Measurements from ENCODE around the gene FLT3. TPM values are rescaled to one million over a fixed set of nuclear protein-coding genes. Genes with fewer than 3 reads are reported as not detected.

Gene FLT3
- total and polyA plus RNA-seq, 2 of the 13 experiments (the other 11 are each of a cell fraction or from before 2014, with no cell fraction given), result not detected

DNA sequence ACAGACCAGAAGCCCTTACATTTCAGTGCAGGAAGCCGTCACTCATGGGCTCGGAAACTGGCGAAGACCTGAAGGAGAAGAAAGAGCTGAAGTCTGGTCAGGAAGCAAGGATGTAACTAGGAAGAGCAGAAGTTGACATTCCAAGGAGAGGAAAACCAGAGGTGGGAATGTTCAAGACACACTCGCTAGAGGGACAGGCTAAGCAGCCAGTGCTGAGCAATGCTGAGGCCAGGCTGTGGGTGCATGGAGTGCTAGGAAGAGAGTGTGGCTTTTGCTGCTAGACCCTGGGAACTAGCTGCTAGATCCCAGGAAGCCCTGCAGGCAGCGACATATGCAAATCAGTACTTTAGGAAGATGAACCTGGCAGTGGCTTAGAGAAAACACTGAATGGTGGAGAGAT, 99.8 kb downstream of the FLT3 start (continued):
- TF ChIP-seq RCOR2 (CRISPR knock-in tag; IDR thresholded peaks at IDR 0.05), result no peak
- TF ChIP-seq HOXA9 (CRISPR knock-in tag; IDR thresholded peaks at IDR 0.05; ENCODE audit: borderline replicate concordance), result no peak
- TF ChIP-seq, protein P1, sequence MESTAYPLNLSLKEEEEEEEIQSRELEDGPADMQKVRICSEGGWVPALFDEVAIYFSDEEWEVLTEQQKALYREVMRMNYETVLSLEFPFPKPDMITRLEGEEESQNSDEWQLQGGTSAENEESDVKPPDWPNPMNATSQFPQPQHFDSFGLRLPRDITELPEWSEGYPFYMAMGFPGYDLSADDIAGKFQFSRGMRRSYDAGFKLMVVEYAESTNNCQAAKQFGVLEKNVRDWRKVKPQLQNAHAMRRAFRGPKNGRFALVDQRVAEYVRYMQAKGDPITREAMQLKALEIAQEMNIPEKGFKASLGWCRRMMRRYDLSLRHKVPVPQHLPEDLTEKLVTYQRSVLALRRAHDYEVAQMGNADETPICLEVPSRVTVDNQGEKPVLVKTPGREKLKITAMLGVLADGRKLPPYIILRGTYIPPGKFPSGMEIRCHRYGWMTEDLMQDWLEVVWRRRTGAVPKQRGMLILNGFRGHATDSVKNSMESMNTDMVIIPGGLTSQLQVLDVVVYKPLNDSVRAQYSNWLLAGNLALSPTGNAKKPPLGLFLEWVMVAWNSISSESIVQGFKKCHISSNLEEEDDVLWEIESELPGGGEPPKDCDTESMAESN (CRISPR knock-in tag; conservative IDR thresholded peaks at IDR 0.05), result no peak
- TF ChIP-seq, protein P2, sequence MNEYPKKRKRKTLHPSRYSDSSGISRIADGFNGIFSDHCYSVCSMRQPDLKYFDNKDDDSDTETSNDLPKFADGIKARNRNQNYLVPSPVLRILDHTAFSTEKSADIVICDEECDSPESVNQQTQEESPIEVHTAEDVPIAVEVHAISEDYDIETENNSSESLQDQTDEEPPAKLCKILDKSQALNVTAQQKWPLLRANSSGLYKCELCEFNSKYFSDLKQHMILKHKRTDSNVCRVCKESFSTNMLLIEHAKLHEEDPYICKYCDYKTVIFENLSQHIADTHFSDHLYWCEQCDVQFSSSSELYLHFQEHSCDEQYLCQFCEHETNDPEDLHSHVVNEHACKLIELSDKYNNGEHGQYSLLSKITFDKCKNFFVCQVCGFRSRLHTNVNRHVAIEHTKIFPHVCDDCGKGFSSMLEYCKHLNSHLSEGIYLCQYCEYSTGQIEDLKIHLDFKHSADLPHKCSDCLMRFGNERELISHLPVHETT (CRISPR knock-in tag; conservative IDR thresholded peaks at IDR 0.05), result no peak
- no peak for TF ChIP-seq MAF1 (CRISPR knock-in tag; IDR thresholded peaks at IDR 0.05; ENCODE audit: borderline replicate concordance)
- no peak for TF ChIP-seq BORCS8-MEF2B (CRISPR knock-in tag; IDR thresholded peaks at IDR 0.05)
- no peak for TF ChIP-seq RXRA (CRISPR knock-in tag; IDR thresholded peaks at IDR 0.05)

DNA sequence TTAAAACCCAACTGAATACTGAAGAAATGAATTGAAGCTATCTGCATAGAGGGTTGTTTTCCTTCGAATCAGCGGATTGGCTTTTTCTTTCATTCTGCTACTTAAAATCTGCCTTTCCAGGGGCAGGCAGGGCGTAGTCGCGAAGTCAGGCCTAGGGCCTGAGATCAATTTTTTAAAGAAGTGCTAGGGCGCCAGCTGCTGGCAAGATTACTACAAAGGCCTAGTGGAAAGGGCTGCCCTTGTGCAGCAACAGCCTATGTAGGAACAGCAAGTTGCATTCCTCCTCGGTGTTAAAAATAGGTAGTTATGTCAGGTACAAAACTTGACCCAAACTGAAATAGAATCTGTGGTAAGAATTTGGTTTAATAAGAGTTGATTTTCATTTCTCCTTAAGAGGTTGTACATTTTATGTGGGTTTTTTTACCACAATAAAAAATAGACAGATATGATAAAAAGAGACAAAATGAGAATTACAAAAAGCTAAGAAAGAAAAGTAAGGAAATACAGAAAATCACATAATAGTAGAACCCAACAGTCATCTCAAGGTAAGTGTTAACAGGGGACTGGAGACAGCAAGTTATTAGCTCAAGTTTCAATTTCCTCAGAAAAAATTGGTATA, 102.4 kb downstream of the FLT3 start:
- in situ Hi-C loops (cut with HindIII; ENCODE audit: extremely low pct_ligation_motif_present, low pct_unique_long_range_greater_than_20kb), result loop anchor here (25.0 kb wide), 1 partner anchor 511 kb away; no protein-coding TSS in a partner anchor
- DNase-seq (ENCODE audit: low spot score) (peak; percentile 48), ATAC-seq (peak; percentile 94), FAIRE-seq (peak; percentile 74)
- no TSS peak for BruUV-seq (replicated peaks)
- no peak overlapping the region for H2AFZ ChIP-seq (ENCODE audit: low read length)
- H4K20me1 ChIP-seq (ENCODE audit: insufficient read depth, low read length), result no peaks in the 10 kb centered on the region
- intact Hi-C loops (cut with micrococcal nuclease; ENCODE audit: unreplicated experiment), result loop anchor here (5.0 kb wide), 2 partner anchors 166 to 626 kb away; no protein-coding TSS in a partner anchor
- no peak overlapping the region for H3K9ac ChIP-seq (ENCODE audit: insufficient read depth, low read depth, low read length)
- H3K27ac ChIP-seq (ENCODE audit: extremely low read length, insufficient read depth, low read length), result no peak overlapping the region
- no peak overlapping the region for H3K4me2 ChIP-seq (ENCODE audit: low read depth, low read length)
- H3K4me3 ChIP-seq (replicated peaks in 1 of 3; ENCODE audit: insufficient read depth in 1 of 3, low read depth in 2 of 3, low read length in 3 of 3), result no peak overlapping the region
- 2% methylated on average over 7 of the region's 7 CpGs for WGBS (ENCODE audit: low lambda C conversion rate)
- POLR2A ChIA-PET, result no interaction called here
- H3K79me2 ChIP-seq (ENCODE audit: insufficient read depth, low read length), result no peaks in the 10 kb centered on the region
- CTCF ChIA-PET (ENCODE audit: low intra/inter-chr PET ratio, low total read pairs), result interaction anchor here (0.9 to 1.6 kb wide), 2 partner anchors 129 to 636 kb away, joined by 3 to 5 read pairs; no protein-coding TSS in a partner anchor
- no peaks in the 10 kb centered on the region for H3K36me3 ChIP-seq (replicated peaks in 1 of 2; ENCODE audit: control insufficient read depth in 1 of 2, insufficient read depth in 2 of 2, low read length in 2 of 2)
- peaks cover 8% of the 10 kb centered on the region; the same call in 1 of the 2 replicates for H3K4me1 ChIP-seq (ENCODE audit: insufficient read depth, low read length)
- no peaks in the 10 kb centered on the region for H3K9me3 ChIP-seq (ENCODE audit: low read length)
- no peaks in the 10 kb centered on the region for H3K27me3 ChIP-seq (ENCODE audit: control insufficient read depth in 1 of 2, insufficient read depth in 2 of 2, low read length in 2 of 2)
- TF ChIP-seq, protein P3, sequence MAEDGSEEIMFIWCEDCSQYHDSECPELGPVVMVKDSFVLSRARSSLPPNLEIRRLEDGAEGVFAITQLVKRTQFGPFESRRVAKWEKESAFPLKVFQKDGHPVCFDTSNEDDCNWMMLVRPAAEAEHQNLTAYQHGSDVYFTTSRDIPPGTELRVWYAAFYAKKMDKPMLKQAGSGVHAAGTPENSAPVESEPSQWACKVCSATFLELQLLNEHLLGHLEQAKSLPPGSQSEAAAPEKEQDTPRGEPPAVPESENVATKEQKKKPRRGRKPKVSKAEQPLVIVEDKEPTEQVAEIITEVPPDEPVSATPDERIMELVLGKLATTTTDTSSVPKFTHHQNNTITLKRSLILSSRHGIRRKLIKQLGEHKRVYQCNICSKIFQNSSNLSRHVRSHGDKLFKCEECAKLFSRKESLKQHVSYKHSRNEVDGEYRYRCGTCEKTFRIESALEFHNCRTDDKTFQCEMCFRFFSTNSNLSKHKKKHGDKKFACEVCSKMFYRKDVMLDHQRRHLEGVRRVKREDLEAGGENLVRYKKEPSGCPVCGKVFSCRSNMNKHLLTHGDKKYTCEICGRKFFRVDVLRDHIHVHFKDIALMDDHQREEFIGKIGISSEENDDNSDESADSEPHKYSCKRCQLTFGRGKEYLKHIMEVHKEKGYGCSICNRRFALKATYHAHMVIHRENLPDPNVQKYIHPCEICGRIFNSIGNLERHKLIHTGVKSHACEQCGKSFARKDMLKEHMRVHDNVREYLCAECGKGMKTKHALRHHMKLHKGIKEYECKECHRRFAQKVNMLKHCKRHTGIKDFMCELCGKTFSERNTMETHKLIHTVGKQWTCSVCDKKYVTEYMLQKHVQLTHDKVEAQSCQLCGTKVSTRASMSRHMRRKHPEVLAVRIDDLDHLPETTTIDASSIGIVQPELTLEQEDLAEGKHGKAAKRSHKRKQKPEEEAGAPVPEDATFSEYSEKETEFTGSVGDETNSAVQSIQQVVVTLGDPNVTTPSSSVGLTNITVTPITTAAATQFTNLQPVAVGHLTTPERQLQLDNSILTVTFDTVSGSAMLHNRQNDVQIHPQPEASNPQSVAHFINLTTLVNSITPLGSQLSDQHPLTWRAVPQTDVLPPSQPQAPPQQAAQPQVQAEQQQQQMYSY (CRISPR knock-in tag; IDR thresholded peaks at IDR 0.05), result no peak
- peak; percentile 58; the same call in 1 of the 2 replicates for TF ChIP-seq RAD21 (CRISPR knock-in tag; IDR thresholded peaks at IDR 0.05)
- TF ChIP-seq ZFX (CRISPR knock-in tag; IDR thresholded peaks at IDR 0.05; ENCODE audit: low read depth), result peak; percentile 69
- TF ChIP-seq SMC3 (IDR thresholded peaks at IDR 0.05; ENCODE audit: low read length), result peak; percentile 52; the same call in 1 of the 2 replicates
- TF ChIP-seq, protein P4, sequence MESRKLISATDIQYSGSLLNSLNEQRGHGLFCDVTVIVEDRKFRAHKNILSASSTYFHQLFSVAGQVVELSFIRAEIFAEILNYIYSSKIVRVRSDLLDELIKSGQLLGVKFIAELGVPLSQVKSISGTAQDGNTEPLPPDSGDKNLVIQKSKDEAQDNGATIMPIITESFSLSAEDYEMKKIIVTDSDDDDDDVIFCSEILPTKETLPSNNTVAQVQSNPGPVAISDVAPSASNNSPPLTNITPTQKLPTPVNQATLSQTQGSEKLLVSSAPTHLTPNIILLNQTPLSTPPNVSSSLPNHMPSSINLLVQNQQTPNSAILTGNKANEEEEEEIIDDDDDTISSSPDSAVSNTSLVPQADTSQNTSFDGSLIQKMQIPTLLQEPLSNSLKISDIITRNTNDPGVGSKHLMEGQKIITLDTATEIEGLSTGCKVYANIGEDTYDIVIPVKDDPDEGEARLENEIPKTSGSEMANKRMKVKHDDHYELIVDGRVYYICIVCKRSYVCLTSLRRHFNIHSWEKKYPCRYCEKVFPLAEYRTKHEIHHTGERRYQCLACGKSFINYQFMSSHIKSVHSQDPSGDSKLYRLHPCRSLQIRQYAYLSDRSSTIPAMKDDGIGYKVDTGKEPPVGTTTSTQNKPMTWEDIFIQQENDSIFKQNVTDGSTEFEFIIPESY (CRISPR knock-in tag; IDR thresholded peaks at IDR 0.05), result no peak
- peak; percentile 67 for TF ChIP-seq ZFY (CRISPR knock-in tag; IDR thresholded peaks at IDR 0.05)
- peak; percentile 81 for TF ChIP-seq STAG1 (CRISPR knock-in tag; IDR thresholded peaks at IDR 0.05)
